ENCODE data around the gene OR52N1.

The OR52N1 gene

DNA sequence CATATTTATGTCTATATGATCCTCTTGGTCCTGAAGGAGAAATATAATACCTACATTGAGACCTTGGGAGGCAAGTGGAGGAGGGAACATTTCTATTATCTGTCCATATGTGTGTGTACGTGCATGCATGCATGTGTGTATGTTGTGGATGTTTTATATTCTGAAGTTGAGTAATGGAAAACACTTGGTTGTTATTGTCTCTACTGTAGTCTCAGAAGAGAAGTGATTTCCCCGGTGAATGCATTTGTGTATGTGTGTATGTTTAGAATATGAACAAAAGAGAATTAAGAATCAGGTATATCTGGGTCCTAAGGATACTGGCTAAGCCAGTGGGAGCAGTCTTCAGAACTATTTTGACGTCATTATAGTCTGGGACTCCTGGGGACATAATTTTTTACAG lies at the start of gene OR52N1:
OR52N1 (minus strand) TSS at position 101 of the 400 bp plus-strand sequence. CDS start 2,449 bp downstream, outside the sequence.
- no peak for DNase-seq (ENCODE audit: low spot score)
- TF ChIP-seq, protein P1, sequence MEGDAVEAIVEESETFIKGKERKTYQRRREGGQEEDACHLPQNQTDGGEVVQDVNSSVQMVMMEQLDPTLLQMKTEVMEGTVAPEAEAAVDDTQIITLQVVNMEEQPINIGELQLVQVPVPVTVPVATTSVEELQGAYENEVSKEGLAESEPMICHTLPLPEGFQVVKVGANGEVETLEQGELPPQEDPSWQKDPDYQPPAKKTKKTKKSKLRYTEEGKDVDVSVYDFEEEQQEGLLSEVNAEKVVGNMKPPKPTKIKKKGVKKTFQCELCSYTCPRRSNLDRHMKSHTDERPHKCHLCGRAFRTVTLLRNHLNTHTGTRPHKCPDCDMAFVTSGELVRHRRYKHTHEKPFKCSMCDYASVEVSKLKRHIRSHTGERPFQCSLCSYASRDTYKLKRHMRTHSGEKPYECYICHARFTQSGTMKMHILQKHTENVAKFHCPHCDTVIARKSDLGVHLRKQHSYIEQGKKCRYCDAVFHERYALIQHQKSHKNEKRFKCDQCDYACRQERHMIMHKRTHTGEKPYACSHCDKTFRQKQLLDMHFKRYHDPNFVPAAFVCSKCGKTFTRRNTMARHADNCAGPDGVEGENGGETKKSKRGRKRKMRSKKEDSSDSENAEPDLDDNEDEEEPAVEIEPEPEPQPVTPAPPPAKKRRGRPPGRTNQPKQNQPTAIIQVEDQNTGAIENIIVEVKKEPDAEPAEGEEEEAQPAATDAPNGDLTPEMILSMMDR (IDR thresholded peaks at IDR 0.05; ENCODE audit: extremely low read depth, missing control alignments) = no peak

DNA sequence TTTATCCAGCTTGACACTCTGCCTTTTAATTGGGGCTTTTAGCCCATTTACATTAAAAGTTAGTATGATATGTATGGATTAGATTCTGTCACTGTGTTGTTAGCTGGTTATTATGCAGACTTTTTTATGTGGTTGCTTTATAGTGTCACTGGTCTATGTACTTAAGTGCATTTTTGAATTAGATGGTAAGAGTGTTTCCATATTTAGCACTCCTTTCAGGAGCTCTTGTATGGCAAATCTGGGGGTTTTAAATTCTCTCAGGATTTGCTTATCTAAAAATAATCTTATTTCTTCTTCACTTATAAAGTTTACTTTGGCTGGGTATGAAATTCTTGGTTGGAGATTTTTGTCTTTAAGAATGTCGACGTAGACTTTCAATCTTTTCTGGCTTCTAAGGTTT lies 46.6 kb upstream of the OR52N1 start:
- DNase-seq (ENCODE audit: low spot score) = no peak
- TF ChIP-seq, protein P1 (IDR thresholded peaks at IDR 0.05; ENCODE audit: extremely low read depth, missing control alignments) = no peak

DNA sequence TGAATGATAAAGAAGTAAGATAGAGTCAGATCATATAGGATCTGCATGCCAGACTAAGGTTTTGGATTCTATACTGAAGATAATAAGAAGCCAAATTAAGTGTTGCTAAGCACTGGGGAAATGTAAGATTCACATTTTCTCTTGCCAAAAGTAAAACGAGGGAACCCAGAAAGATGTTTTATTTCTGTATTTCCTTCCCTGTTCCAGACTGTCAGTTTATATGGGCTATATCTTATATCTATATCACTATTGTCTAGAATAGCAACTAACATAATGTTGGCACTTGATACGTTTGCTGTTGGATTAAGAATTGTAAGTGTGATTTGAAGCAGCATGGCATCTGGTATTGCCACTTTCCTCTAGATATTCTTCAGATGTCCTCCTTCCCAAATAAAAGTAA lies 42.4 kb upstream of the OR52N1 start:
- TF ChIP-seq, protein P1 (IDR thresholded peaks at IDR 0.05; ENCODE audit: extremely low read depth, missing control alignments) = no peak
- DNase-seq (ENCODE audit: low spot score) = no peak

DNA sequence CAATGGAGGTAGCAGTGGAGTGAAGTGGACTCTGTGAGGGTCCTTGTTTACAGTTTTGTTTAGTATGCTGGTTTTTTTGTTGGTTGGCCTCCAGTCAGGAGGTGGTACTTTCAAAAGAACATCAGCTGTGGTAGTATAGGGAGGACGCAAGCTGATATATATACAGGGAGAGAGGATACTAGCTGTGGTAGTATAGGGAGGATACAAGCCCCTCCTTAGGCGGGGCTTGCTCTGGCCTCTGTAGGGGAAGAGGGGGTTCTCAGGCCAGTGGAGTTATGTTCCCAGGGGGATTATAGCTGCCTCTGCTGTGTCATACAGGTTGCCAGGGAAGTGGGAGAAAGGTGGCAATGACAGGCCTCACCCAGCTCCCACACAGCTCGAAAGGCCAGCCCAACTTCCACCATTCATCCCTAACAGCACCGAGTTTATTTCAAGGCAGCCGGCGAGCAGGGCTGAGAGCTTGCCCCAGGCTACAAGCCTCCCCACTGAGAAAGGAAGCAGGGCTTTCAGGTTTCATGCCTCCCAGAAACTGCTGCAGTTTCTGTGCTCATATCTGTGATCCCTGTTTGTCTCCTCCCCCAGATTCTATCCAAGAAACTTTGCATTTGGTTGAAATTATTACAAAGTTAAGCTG lies 40.2 kb upstream of the OR52N1 start:
- no peak for DNase-seq (ENCODE audit: low spot score)
- TF ChIP-seq, protein P1 (IDR thresholded peaks at IDR 0.05; ENCODE audit: extremely low read depth, missing control alignments) = no peak

DNA sequence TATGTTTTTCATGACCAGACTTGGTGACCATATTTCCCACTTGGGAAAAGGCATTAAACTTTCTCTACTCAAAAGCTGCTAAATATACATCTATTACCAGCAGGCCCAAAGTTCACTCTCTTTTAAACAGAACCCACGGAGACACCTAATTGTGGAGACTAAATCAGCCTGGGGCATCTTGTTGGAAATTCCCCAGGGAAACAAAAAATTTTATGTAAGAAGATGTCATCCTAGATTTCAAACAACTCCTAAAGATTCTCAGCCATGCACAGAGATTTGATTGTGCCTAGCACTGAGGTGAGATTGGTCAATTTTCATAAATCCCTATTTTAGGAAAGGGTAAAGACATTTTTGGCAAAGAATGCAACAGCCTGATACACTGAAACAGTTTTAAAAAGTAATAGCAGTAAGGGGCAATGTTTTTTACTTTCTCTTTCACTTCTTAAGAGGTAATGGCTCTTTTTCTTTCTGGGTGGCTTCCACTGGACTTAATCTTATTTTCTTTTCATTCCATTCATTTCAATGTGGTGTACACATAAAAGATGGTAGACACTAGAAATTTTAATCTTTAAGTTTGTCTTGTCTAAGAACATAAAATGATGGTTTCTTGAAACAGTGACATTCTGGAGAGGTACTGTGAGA lies 27.3 kb upstream of the OR52N1 start:
- TF ChIP-seq, protein P1 (IDR thresholded peaks at IDR 0.05; ENCODE audit: extremely low read depth, missing control alignments) = no peak
- DNase-seq (ENCODE audit: low spot score) = no peak

DNA sequence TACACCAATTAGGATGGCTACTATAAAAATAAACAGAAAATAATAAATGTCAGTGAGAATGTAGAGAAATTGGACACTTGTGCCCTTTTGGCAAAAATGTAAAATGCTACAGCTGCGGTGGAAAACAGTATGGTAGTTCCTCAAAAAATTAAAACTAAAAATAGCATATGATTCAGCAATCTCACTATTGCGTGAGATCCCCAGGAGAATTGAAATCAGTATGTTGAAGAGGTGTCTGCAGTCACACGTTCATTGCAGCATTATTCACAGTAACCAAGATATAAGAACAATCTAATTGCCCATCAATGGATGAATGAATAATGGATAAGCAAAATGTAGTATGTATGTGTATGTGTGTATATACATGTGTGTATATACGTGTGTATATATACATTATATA lies 24.5 kb upstream of the OR52N1 start:
- TF ChIP-seq, protein P1 (IDR thresholded peaks at IDR 0.05; ENCODE audit: extremely low read depth, missing control alignments) = no peak
- no peak for DNase-seq (ENCODE audit: low spot score)

DNA sequence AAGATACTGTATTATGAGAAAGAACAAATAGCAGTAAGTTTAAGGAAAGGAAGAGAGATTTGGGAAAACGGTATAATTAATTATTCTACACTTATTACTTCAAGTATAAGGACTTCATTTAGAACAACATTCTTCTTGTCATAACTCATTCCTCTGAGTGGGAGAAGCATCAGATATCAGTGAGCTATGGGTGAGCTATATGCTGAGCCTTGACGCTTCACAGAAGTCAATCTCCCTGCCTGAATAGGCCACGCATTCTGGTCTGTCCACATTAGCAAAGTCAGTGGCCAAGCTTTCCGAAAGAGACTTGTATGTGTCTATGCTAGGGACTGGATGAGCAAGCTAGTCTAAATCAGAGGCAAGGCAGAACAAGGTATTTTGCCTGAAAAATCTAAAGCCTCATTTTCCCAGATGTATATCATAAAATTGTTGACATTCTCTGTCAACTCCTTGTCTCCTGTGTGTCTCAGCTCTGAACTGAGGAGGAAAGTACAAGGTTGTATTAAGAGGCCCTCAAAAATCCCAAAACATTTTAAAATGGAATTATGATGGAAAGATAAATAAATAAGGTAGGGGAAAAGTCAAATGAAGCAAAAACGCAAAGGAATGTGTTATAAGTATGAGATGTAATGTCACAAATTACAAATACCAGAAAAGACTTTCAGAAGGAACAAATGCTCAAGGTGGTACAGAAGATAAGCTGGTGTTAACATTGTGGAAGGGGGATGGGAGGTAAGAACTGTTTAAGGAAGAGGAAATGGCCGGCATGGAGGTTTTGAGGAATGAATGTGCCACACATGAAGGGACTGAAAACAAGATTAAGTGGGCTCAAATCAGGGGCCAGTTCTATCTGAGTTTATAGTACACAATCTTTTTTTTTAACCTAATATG lies 19.1 kb upstream of the OR52N1 start:
- TF ChIP-seq, protein P1 (IDR thresholded peaks at IDR 0.05; ENCODE audit: extremely low read depth, missing control alignments) = no peak
- DNase-seq (ENCODE audit: low spot score) = no peak

All from GM20000 (cell line).